HUES64 (cell line): Measurements from ENCODE around the gene ZNF280D.

ENCODE experiments used
- H3K27ac ChIP-seq: 2 replicates; pipeline ENCODE4 v1.7.0; 2013; ENCODE audit warnings: low read depth, low read length, inconsistent platforms
- H3K27me3 ChIP-seq: 2 replicates; pipeline ENCODE4 v1.6.1; 2013; ENCODE audit warnings: mild to moderate bottlenecking, low read length; ENCODE audit not compliant: insufficient read depth
- H3K36me3 ChIP-seq: 2 replicates; pipeline ENCODE4 v1.6.1; 2013; ENCODE audit warnings: mild to moderate bottlenecking, low read length; ENCODE audit not compliant: insufficient read depth
- H3K4me1 ChIP-seq: 2 replicates; pipeline ENCODE4 v1.6.1; 2013; ENCODE audit warnings: mild to moderate bottlenecking, low read length, moderate library complexity; ENCODE audit not compliant: insufficient read depth
- H3K4me3 ChIP-seq: 2 replicates; pipeline ENCODE4 v1.5.1; 2013; ENCODE audit warnings: mild to moderate bottlenecking, low read length, moderate library complexity
- H3K9ac ChIP-seq: 2 replicates; pipeline ENCODE4 v1.6.1; 2013; ENCODE audit warnings: mild to moderate bottlenecking, low read depth, low read length
- H3K9me3 ChIP-seq: 2 replicates; pipeline ENCODE4 v1.6.1; 2013; ENCODE audit warnings: low read depth, low read length; ENCODE audit not compliant: insufficient read depth
- WGBS: fragments of 150-250, 120-280 bp; methylation state at CpG from one replicate; pipeline ENCODE4 v1.1.7; 2013; ENCODE audit warnings: missing lambda C conversion rate; 5-methylcytosine and 5-hydroxymethylcytosine counted together

Gene ZNF280D

DNA sequence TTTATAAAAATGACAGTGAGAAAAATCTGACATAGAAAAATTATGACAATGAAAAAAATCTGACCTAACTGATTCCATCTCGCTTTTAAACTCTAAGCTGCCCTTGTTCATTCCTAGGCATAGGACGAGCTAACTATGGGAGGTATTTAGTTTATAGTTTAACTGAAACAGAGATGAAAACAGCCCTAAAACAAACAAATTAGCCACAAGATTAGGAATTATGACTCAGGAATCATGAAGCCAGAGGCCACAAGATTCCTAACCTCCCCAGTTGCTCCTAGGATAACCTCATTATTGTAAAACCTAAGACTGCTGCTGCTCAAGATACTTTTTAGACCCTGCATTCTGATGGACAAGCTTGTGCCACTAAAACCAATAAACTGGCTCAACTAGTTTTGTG is 145.6 kb downstream of the ZNF280D start:
- Histone ChIP-seq H3K27ac (no peak overlapping the region), H3K4me3 (no peak overlapping the region), H3K9me3 (peaks cover 11% of the 10 kb centered on the region), H3K9ac (no peak overlapping the region), H3K4me1 (no peaks in the 10 kb centered on the region), H3K36me3 (no peaks in the 10 kb centered on the region), H3K27me3 (no peaks in the 10 kb centered on the region)
- WGBS: no CpG with 5 or more reads among the region's 2 CpGs

- H3K27me3 ChIP-seq: no peaks in the 10 kb centered on the region
- H3K4me3 ChIP-seq: no peak overlapping the region
- H3K27ac ChIP-seq: no peak overlapping the region
- no peaks in the 10 kb centered on the region for H3K4me1 ChIP-seq
- no peaks in the 10 kb centered on the region for H3K36me3 ChIP-seq
- H3K9ac ChIP-seq: no peak overlapping the region
- peaks cover 11% of the 10 kb centered on the region for H3K9me3 ChIP-seq
Measured at GRCh38 chr15:56586206-56586605, 147.1 kb downstream of the ZNF280D start.

DNA sequence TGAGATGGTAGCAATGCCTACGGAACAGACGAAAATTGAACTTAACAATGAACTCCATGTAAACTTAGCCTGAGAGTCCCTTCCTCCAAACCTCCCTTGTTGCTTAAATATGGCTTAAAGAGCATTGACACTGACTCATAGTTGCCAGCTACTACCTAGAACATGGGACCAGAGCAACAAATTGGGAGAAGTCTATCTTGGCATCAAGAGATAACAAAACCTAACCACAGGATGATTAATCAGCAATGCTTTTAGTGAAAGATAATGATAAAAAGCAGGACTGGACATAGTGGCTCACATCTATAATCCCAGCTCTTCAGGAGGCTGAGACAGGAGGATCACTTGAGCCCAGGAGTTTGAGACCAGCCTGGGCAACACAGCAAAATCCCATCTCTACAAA is 150.5 kb downstream of the ZNF280D start:
- Histone ChIP-seq H3K4me1 (no peaks in the 10 kb centered on the region), H3K27me3 (no peaks in the 10 kb centered on the region), H3K4me3 (no peak overlapping the region), H3K9me3 (peaks cover 11% of the 10 kb centered on the region), H3K27ac (no peak overlapping the region), H3K36me3 (no peaks in the 10 kb centered on the region), H3K9ac (no peak overlapping the region)
- 94% methylated on average over 2 of the region's 2 CpGs for WGBS
